WTC11 (cell line): Measurements from ENCODE around the gene KCNJ6. TPM values are rescaled to one million over a fixed set of nuclear protein-coding genes. Genes with fewer than 3 reads are reported as not detected.

Experiments used
- ATAC-seq: fragments of 200-7000 bp; cut with Tn5 transposase; 2 replicates; pipeline ENCODE4 v1.10.0; 2021; ENCODE audit warnings: mild to moderate bottlenecking, moderate library complexity
- CTCF ChIA-PET: fragments of 300-600 bp; sonication (Branson Sonifier 250); formaldehyde crosslinking; loops from one replicate; lab custom pipeline; 2021; ENCODE audit warnings: antibody characterized with exemption; lab: Charles Lee
- POLR2A ChIA-PET: fragments of 350-600 bp; sonication (Branson Sonifier 250); formaldehyde crosslinking; loops from one replicate; lab custom pipeline; 2021; ENCODE audit warnings: antibody characterized with exemption; lab: Charles Lee
- DNase-seq: peaks from one replicate; pipeline ENCODE4 v3.0.0; 2021; ENCODE audit warnings: low spot score
- H3K27ac Mint-ChIP-seq: 2 replicates; pipeline ENCODE4 v1.8.0; 2021; ENCODE audit warnings: mixed read lengths
- H3K27me3 Mint-ChIP-seq: 2 replicates; pipeline ENCODE4 v1.8.0; 2021; ENCODE audit warnings: low read depth, mild to moderate bottlenecking, moderate library complexity, mixed read lengths
- H3K36me3 Mint-ChIP-seq: 2 replicates; pipeline ENCODE4 v1.8.0; 2021; ENCODE audit warnings: mixed read lengths
- H3K4me1 Mint-ChIP-seq: 2 replicates; pipeline ENCODE4 v1.8.0; 2022; ENCODE audit warnings: mixed read lengths
- H3K4me3 Mint-ChIP-seq: 2 replicates; pipeline ENCODE4 v1.8.0; 2021; ENCODE audit warnings: mild to moderate bottlenecking, moderate library complexity, mixed read lengths
- H3K9me3 Mint-ChIP-seq: 2 replicates; pipeline ENCODE4 v1.8.0; 2021; ENCODE audit warnings: mixed read lengths
- AR ChIP-seq: fragments of 250-450 bp; sonication (Bioruptor Pico); IDR thresholded peaks from 2 replicates; pipeline ENCODE4 v1.9.0; 2021; ENCODE audit warnings: mild to moderate bottlenecking
- CREB1 ChIP-seq: sonication (generic); formaldehyde crosslinking; IDR thresholded peaks from 2 replicates; pipeline ENCODE4 v1.8.0; 2023; ENCODE audit warnings: mild to moderate bottlenecking, missing genetic modification reagents
- EMX1 ChIP-seq: fragments of 250-450 bp; sonication (Bioruptor Pico); IDR thresholded peaks from 2 replicates; pipeline ENCODE4 v1.8.0; 2021; ENCODE audit warnings: mild to moderate bottlenecking
- IRF1 ChIP-seq: sonication (generic); formaldehyde crosslinking; IDR thresholded peaks from 2 replicates; pipeline ENCODE4 v1.8.0; 2023; ENCODE audit warnings: missing genetic modification reagents
- IRF2 ChIP-seq: sonication (generic); formaldehyde crosslinking; IDR thresholded peaks from 2 replicates; pipeline ENCODE4 v1.8.0; 2022; ENCODE audit warnings: low read depth, missing genetic modification reagents, borderline replicate concordance
- MAX ChIP-seq: sonication (generic); formaldehyde crosslinking; IDR thresholded peaks from 2 replicates; pipeline ENCODE4 v1.8.0; 2022; ENCODE audit warnings: mild to moderate bottlenecking, missing genetic modification reagents
- NFATC4 ChIP-seq: fragments of 250-450 bp; sonication (Bioruptor Pico); IDR thresholded peaks from 2 replicates; pipeline ENCODE4 v1.9.0; 2021; ENCODE audit warnings: mild to moderate bottlenecking
- NFE2L1 ChIP-seq: sonication (generic); formaldehyde crosslinking; IDR thresholded peaks from 2 replicates; pipeline ENCODE4 v1.8.1; 2023; ENCODE audit warnings: missing genetic modification reagents
- NR3C1 ChIP-seq: sonication (generic); formaldehyde crosslinking; conservative IDR thresholded peaks from 2 replicates; pipeline ENCODE4 v1.8.1; 2023; ENCODE audit warnings: low read depth, mild to moderate bottlenecking, missing genetic modification reagents
- PREB ChIP-seq: sonication (generic); formaldehyde crosslinking; IDR thresholded peaks from 2 replicates; pipeline ENCODE4 v1.8.1; 2022; ENCODE audit warnings: mild to moderate bottlenecking, missing genetic modification reagents, moderate library complexity, borderline replicate concordance
- RELA ChIP-seq: sonication (generic); formaldehyde crosslinking; IDR thresholded peaks from 2 replicates; pipeline ENCODE4 v1.8.1; 2022; ENCODE audit warnings: missing genetic modification reagents, mild to moderate bottlenecking, borderline replicate concordance
- SP1 ChIP-seq: sonication (generic); formaldehyde crosslinking; conservative IDR thresholded peaks from 2 replicates; pipeline ENCODE4 v1.8.1; 2022; ENCODE audit warnings: missing genetic modification reagents
- TEAD1 ChIP-seq: sonication (generic); formaldehyde crosslinking; IDR thresholded peaks from 2 replicates; pipeline ENCODE4 v1.8.0; 2022; ENCODE audit warnings: mild to moderate bottlenecking, missing genetic modification reagents
- USF1 ChIP-seq: sonication (generic); formaldehyde crosslinking; IDR thresholded peaks from 2 replicates; pipeline ENCODE4 v1.8.0; 2022; ENCODE audit warnings: mild to moderate bottlenecking, missing genetic modification reagents
- ZMAT4 ChIP-seq: fragments of 250-450 bp; sonication (Bioruptor Pico); IDR thresholded peaks from 2 replicates; pipeline ENCODE4 v1.9.0; 2021; ENCODE audit warnings: mild to moderate bottlenecking
- ZNF219 ChIP-seq: sonication (generic); formaldehyde crosslinking; IDR thresholded peaks from 2 replicates; pipeline ENCODE4 v1.8.0; 2023; ENCODE audit warnings: missing genetic modification reagents, mild to moderate bottlenecking, borderline replicate concordance
- ZNF532 ChIP-seq: fragments of 250-450 bp; sonication (Bioruptor Pico); IDR thresholded peaks from 2 replicates; pipeline ENCODE4 v1.9.0; 2021; ENCODE audit warnings: mild to moderate bottlenecking, borderline replicate concordance
- total RNA-seq: library from RNA; stranded (reverse); gene quantifications from 3 replicates; pipeline ENCODE4 v1.2.3, GENCODE V29; 2021

The KCNJ6 gene
- total RNA-seq, 1 experiment from 2014 or later: 0.35 TPM

- H3K4me1 Mint-ChIP-seq: peaks cover 16% of the 10 kb centered on the region
- ATAC-seq: no peak
- ChIA-PET CTCF (interaction anchor here (1.7 kb wide), 1 partner anchor 22 kb away, joined by 4 read pairs; no protein-coding TSS in a partner anchor), POLR2A (interaction anchor here (0.7 kb wide), 1 partner anchor 249 kb away, joined by 4 read pairs; no protein-coding TSS in a partner anchor)
- no peaks in the 10 kb centered on the region for H3K36me3 Mint-ChIP-seq
- TF ChIP-seq RELA (CRISPR knock-in tag): no peak
- no peak for TF ChIP-seq MAX (CRISPR knock-in tag)
- no peak for TF ChIP-seq EMX1
- no peak for TF ChIP-seq SP1
- peaks cover 4% of the 10 kb centered on the region; the same call in 1 of the 2 replicates for H3K9me3 Mint-ChIP-seq
- H3K4me3 Mint-ChIP-seq: no peak overlapping the region
- DNase-seq: no peak
- H3K27ac Mint-ChIP-seq: no peak overlapping the region
- no peaks in the 10 kb centered on the region; the same call in 1 of the 2 replicates for H3K27me3 Mint-ChIP-seq
Observed at GRCh38 chr21:37620401-37620800, 295.9 kb downstream of the KCNJ6 start.

- TF ChIP-seq EMX1 (no peak), NFE2L1 (CRISPR knock-in tag) (no peak), AR (no peak), PREB (CRISPR knock-in tag) (no peak), ZNF532 (CRISPR knock-in tag) (no peak), ZMAT4 (no peak), CREB1 (no peak), ZNF219 (no peak), IRF2 (CRISPR knock-in tag) (no peak), TEAD1 (CRISPR knock-in tag) (no peak), NFATC4 (CRISPR knock-in tag) (no peak), NR3C1 (CRISPR knock-in tag) (no peak), IRF1 (CRISPR knock-in tag) (no peak), USF1 (CRISPR knock-in tag) (no peak)
- peaks cover 18% of the 10 kb centered on the region for H3K4me1 Mint-ChIP-seq
- CTCF ChIA-PET: interaction anchor here (1.4 to 1.7 kb wide), 3 partner anchors 23 to 81 kb away, joined by 3 to 5 read pairs (median 4); no protein-coding TSS in a partner anchor
- DNase-seq: no peak
- peaks cover 7% of the 10 kb centered on the region for H3K9me3 Mint-ChIP-seq
- no peak overlapping the region for H3K4me3 Mint-ChIP-seq
- ATAC-seq: no peak
- no peaks in the 10 kb centered on the region; the same call in 1 of the 2 replicates for H3K27me3 Mint-ChIP-seq
- H3K27ac Mint-ChIP-seq: no peak overlapping the region
- H3K36me3 Mint-ChIP-seq: peaks cover 2% of the 10 kb centered on the region; the same call in 1 of the 2 replicates
- POLR2A ChIA-PET: no interaction called here
Observed at GRCh38 chr21:37619464-37619974, 296.7 kb downstream of the KCNJ6 start.
